Pulmonary artery endothelial cell (primary cell): Measurements from ENCODE around the gene ZFP92. TPM values are rescaled to one million over a fixed set of nuclear protein-coding genes. Genes with fewer than 3 reads are reported as not detected.
A peak's percentile ranks its signal among the peaks of the same experiment; 100 is the strongest.
"Not testable (repeated sequence)": the region's sequence is repeated elsewhere in the genome, so short reads cannot be mapped to it uniquely, and the experiment has no call there.

Source experiments
- DNase-seq: peaks from one replicate; pipeline ENCODE4 v3.0.0-alpha.2; 2011; ENCODE audit warnings: low read depth, low spot score
- total RNA-seq: library from RNA; depleted of rRNA; stranded (reverse); fragments of >200 nt; gene quantifications from 2 replicates; pipeline ENCODE4 v1.2.3, GENCODE V29; 2014

Gene ZFP92, protein sequence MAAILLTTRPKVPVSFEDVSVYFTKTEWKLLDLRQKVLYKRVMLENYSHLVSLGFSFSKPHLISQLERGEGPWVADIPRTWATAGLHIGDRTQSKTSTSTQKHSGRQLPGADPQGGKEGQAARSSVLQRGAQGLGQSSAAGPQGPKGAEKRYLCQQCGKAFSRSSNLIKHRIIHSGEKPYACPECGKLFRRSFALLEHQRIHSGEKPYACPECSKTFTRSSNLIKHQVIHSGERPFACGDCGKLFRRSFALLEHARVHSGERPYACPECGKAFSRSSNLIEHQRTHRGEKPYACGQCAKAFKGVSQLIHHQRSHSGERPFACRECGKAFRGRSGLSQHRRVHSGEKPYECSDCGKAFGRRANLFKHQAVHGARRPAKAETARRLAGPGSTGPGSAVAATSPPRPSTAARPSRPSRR
- total RNA-seq = 1.1 and 1.6 TPM in 2 replicates

DNA sequence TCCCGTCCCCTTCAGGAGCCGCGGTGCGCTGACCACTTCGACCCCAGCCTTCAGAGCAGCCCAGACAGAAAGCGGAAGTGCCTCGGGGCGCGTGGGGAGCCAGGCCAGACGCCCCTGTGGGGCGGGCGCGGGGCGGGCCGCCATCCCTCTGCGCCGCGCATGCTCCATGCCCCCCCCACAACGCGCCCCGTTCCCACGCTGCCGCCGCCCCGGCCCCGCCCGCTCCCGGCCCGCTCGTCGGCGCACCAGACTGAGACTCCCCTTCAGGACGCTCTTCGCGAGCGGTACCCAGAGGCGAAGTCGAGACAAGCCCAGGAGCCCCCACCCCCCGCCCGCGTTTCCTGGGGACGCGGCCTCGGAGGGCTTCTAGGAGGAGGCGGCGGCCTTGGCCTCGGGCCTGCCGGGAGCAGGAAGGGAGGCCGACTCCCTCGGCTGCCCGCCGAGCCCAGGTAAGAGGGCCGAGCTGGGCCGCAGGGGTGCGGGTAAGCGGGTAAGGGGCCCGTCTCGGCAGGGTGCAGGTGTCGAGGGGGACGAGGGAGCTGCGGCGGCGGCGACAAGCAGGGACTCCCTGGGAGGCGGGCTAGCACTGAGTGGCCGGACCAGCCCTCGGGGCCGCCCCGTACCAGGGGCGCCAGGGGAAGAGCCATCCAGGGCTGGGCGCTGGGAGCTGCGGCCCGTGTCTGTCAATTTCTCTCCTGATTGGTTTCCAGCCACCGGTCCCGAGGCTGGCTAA lies at the start of gene ZFP92:
TSS of gene ZFP92 (plus strand) at position 218 of the 733 bp plus-strand sequence. CDS start 6,851 bp downstream, outside the sequence.
- no peak for DNase-seq

DNA sequence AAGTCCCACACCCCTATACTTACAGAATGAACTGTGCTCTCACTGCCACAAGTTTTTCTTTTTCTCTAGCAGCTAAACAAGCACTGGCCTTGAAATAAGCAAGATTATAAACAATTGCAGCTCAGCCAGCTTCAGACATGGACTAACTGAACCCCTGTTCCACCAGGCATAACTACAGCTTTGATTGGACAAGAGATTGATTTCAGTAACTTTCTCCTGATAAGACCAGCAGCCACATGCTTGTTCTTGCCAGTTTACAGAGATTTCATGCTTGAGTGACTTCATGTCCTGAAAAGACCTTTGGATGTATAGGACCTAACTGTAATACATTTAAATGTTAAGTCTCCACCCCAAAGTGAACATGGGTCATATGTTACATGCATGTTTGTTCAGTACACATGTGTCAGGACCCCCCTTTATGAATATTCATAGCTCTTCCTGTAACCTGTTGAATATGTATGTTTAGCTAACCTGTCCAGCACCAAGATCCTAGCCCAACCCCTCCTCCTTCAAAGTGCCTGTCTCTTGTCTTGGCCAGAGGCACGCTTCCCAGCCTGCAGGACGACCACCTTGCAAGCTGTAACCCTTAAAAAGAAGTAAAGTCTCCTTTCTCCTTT lies 49.4 kb upstream of the ZFP92 start:
- DNase-seq = no peak

DNA sequence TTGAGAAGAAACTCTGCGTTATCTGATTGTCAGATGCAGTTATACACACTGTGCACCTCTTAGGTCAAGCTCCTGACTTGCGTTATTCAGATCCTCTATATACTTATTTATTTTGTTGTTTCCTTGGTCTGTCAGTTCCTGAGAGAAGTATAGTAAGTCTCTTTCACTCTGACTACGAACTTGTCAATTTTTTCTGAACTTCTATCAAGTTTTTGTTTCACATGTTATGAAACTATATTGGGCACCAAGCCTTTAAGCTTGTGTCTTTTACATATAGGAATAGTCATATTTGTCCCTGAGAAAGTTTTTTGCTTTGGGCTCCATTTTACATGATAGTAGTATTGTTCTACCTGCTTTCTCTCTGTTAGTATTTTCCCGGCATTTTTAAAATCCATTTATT lies 45.6 kb upstream of the ZFP92 start:
- no peak for DNase-seq

DNA sequence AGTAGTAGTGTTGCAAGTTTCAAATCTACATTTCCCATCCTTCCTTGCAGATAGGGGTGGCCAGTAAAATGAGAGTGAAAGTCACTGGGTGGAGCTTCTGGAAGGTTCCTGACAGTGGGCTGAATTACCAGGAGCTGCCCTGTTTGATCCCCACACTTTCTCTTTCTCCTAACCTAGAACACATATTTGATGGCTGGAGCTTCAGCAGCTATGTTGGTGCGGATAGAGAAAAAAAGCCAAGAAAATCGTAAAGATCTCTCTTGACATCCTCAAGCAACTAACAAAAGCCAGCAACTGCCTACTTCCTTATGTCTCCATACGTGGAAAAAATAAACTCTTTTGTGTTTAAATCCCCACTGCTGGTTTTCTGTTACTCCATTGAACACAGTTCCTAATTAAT lies 45.2 kb upstream of the ZFP92 start:
- no peak for DNase-seq

DNA sequence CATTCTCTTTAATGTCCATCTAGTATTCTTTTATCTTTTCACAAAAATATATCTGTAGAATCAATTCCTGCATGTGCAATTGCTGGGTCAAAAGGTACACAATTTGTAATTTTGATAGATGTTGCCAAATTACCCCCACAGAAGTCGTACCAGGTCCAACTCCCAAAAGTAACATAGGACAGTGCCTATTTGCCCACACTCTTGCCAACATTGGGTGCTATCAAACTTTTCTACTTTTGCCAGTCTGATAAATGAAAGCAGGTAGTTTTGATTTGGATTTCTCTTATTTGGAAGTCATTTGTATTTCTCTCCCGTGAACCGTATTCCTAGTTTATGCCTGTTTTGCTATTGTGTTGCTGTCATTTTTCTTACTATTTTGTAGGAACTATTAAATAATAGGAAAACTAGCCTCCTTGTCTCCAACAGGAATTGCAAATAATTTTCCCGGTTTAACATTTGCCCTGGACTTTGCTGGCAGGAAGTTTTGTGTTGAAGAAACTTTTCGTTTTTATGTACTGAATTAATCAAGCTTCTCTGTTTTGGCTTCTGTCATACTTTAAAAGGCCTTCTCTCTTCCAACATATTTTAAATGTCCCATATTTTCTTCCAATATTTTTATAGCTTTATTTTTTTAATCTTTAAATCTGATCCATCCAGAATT lies 44.3 kb upstream of the ZFP92 start:
- no peak for DNase-seq

DNA sequence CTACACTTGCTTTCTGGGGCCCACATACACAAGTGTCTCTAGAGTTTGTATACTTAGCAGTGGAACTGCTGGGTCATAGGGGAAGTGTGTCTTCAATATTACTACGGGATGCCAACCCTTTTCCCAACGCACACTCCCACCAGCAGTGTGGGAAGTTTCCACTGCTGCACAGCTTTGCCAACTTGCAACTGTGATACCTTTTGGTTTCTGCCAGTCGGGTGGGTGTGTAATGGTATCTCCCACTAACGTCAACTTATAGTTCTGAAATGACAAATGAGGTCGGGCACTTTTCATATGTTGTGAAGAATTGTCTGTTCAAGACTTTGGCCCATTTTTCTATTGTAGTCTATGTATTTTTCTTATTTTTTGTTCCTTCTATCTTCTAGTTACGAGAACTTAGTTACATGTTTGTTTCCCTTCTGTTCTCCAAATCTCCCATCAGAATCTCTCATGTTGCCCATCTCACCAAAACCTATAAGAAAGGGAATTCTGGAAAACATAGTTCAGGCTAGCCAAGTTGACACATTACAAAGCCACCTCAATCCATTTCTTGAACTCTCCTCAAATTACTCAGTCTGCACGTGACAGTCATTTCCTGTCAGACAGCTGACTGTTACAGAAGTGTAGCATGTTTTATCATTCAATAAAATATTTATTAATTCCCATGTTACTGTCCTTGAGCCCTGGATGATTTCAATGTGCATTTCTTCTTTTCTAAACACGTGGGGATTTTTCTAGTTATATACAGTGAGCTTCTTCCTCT lies 40.8 kb upstream of the ZFP92 start:
- no peak for DNase-seq

DNA sequence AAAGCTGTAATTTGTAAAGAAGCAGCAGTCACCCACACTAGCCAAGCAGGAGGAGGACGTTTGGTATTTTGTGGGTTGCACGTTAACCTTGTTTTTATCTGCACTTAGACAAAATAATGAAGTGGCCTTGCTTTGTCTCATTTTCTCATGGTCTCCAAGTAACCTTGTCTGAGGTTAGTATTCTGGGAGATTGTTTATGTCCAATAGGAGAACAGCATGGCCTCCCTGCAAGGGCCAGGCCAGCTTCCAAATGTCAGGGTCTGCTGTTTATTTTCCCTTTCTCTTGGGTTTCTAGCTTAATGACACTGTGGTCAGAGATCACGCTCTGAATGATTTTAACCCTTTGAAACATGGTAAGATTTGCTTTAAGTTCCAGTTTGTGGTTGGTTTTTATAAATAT lies 40.0 kb upstream of the ZFP92 start:
- DNase-seq = no peak

DNA sequence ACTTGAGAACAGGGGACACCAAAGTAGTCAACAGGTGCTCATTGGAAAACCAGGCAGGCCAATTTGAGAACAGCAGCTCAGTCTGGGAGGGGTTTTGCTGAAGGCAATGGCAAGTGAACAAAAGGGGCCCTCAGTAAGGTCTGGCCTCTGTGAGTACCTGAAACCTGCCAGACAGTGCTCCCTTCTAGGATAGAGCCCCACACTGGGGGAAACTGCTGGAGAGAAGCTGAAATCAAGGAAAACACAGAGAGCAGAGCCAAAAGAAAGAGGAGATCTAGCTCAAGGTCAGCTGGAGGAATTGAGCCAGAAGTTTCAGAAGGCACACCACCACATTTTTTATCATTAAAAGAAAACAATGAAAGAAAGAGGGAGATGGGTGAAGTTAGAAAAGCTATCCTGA lies 38.3 kb upstream of the ZFP92 start:
- DNase-seq = no peak

DNA sequence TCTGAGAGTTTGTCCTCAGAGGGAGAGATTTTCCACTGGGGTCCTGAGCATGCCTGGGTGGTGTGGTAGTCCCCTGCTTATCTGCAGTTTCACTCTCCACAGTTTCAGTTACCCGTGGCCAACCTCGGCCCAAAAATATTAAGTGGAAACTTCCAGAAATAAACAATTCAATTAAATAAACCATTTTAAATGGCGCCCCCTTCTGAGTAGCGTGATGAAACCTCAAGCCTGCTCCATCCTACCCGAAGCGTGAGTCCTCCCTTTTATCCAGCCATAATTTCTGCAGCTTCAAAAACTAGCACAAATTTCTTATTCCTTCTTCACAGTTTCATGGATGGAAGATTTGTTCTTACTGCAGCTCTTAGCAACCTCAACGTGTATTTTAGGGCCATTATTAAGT lies 36.8 kb upstream of the ZFP92 start:
- DNase-seq = no peak

DNA sequence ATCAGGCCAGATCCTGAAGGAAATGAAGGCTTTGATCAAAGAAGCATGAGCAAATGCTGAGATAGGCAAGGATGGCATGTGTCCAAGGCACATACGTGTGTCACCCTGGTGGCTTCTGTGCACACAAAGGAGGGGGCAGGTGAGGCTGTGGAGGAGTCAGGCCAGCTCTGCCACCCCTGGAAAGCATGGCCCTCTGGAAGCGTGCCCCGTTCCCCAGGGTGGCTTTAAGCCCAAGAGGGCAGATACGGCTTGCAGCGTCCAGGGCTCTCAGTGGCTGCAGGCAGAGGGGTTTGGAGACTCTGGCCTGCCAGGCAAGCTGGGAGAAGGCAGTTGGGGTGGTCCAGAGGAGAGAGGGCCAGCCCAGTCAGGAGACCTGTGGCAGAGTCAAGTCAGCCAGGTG lies 35.7 kb upstream of the ZFP92 start:
- DNase-seq = no peak

DNA sequence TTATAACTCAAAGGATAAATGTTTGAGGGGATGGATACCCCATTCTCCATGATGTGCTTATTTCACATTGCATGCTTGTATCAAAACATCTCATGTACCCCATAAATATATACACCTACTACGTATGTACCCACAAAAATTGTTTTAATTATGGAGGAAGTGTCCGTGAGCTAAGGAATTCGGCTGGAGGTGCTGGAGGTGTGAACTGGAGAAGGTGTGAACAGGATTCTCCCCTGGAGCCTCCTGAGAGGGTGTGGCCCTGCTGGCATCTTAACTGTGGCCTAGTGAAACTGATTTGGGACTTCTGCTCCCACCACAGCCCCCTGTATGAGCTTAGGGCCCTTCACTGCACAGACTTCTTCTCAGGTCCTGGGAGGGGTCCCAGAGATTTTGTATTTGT lies 33.5 kb upstream of the ZFP92 start:
- DNase-seq = no peak

DNA sequence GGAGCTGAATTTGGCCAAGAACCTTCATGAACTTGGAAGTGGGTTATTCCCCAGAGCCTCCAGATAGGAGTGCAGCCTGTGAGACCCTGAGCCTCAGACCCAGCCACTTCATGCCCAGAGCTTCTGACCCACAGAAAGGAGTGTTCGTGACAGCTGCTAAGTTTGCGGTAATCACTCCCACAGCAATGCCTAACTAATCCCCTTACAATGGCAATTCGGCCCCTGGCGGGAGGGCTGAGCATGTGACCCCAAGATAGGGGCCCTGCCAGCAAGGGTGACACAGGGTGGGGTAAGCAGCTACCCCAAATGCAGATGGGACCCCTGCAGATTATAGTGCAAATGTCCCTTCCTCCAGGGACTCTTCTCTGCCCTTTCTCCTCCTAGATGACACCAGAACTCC lies 32.7 kb upstream of the ZFP92 start:
- DNase-seq = no peak

DNA sequence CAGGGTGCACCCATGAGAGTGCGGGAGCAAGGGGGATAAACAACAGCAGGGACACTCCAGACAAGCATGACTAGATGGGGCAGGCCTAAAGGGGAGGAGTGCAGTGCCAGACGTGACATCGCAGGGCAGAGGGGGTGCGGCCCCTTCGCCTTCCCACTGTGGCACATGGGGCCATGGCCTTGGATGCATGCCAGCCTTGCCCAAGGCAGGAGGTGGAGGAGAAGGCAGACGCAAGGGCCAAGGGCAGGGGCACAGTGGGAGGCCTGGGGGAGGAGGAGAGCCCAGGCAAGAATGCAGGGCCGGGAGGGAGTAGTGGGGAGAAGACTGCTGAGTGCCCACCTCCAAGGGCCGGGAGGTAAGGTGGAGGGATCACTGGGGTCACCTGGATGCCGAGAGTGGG lies 31.8 kb upstream of the ZFP92 start:
- DNase-seq = no peak

DNA sequence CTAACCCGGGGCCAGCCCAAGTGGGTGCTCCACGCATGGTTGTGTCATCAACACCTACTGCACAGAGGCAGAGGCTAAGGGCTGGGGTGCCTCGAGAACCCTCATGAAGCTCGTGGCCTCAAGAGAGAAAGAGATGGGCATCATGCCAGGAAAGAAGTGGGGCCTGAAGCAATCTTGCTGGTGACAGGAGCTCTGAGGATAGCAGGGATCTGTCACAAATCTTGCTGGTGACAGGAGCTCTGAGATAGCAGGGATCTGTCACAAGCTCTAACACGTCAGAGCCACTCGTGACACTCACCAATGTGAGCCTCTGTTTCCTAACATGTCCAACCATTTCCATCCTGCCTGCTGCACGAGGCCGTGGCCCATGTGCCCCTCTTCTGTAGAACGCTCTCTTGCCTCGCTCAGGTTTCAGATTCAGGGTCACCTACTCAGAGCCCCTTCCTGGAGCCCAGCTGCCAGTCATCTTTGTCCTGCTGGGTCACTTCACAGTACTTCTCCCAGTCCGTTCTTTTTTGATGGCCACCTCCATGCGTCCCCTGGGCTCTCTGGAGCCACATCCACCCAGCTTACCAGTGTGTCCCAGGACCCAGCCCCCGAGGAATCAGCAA lies 31.2 kb upstream of the ZFP92 start:
- DNase-seq = no peak

DNA sequence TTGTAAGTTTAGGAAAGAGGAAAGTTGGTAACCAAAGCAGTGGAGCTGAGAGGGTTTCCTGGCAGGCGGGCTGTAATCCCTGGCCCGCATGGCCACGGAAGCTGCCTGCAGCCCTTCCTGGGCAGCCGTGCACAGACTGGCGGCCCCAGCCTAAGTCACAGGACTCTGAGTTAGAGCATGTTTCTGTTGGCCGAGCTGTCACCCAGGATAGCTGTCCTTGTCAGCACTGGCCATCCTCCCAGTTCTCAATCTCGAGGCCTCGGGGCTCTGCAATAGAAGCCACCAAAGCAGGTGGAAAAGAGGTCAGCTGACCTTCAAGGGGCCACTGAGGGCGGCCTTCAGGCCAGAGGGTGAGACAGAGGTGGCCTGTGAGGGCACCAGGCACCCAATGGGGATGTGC lies 30.6 kb upstream of the ZFP92 start:
- no peak for DNase-seq

DNA sequence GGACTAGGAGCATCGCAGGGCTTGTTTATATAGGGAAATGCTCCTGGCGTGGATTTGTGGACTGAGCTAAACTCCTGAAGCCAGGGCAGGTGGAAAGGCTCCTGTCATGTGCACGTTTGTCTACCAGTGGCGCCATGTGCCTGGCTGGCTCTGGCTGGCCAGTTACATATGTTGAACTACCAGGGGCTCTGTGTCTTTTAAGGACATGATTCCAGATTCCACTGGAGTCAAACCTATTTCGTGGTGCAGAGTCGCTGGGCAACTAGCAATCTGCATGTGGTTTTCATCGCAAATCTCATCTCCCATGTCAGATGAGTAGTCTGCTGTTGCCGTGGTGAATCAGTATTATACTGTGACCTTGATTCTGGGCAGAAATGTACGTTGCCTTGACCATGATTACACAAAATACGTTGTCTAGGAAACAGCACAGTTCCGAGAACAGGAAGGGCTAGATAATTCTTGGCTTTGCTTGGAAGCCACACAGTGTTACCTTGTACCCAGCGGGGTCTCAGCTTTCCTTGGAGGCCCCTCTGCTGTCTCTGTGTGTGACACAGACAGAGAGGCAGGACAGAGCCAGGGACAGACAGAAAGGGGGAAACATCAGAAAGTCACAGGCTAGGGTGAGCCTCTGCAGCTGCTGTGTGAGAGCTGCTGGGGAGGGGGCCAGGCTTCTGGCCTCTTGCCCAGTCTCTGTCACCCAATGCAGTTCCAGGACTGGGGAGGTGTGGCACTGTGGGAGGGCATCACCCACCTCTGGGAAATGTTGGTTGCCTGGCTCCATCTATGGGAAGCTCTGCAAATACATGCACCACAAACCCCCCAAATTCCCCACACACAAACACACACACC lies 29.4 kb upstream of the ZFP92 start:
- peak; percentile 20 for DNase-seq

DNA sequence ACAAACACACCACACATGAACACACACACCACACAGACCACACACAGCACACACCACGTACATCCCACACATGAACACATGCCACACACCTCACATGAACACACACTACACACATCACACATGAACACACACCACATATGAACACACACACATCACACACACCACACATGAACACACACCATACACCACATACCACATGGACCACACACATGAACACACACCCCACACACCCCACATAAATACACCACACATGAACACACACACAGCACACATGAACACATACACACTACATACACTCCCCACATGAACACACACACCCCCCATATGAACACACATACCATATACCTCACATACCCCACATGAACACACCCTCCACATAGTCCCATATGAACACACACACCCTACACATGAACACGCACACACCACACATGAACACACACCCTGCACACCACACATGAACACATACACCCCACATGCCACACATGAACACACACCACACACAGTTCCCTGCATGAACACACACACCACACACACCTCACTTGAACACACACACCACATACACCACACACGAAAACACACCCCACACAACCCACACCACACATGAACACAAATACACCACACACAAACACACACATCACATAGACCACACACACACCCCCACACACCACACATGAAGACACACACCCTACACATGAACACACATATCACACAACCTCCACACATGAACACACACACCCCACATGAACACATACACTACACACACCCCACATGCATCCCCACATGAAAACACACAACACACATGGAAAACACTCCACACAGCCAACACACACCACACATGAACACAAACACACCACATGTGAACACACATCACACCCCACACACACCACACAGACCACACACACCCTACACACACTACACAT lies 28.4 kb upstream of the ZFP92 start:
- no peak for DNase-seq

DNA sequence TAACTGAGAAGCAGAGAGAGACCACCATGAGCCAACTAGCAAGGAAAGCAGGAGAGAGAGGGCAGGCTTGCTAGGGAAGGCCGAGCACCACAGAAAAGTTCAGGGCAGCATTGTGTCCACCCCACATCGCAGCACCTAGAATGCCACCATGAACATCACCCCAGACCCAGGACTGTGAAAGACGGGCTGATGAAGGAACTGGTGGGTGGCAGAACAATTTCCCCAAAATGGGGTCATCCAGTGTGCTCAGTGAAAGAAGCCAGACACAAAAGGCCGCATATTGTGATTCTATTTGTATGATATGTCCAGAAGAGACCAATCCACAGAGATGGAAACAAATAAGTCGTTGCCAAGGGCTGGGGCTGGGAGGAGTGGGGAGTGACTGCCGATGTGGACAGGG lies 26.9 kb upstream of the ZFP92 start:
- no peak for DNase-seq

DNA sequence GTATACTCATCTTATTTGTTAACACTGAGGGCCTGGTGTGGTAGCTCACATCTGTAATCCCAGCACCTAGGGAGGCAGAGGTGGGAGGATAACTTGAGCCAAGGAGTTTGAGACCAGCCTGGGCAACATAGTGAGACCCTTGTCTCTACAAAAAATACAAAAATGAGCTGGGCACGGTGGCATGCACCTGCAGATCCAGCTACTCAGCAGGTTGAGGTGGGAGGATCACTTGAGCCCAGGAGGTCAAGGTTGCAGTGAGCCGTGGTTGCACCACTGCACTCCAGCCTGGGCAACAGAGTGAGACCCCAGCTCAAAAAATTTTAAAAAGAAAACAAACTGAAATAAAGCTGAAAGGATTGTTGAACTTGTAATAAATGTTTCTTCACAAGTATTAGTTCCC lies 26.3 kb upstream of the ZFP92 start:
- DNase-seq = not testable (repeated sequence)
